Motor neuron (in vitro differentiated cells): Measurements from ENCODE around the gene TLE6. TPM values are rescaled to one million over a fixed set of nuclear protein-coding genes. Genes with fewer than 3 reads are reported as not detected.
A peak's percentile ranks its signal among the peaks of the same experiment; 100 is the strongest.
"Not testable (repeated sequence)": the region's sequence is repeated elsewhere in the genome, so short reads cannot be mapped to it uniquely, and the experiment has no call there.

Experiments
- ATAC-seq, 8 experiments: fragments of 200-7000 bp; cut with Tn5 transposase; replicated peaks in 6 of 8; 2 replicates each; pipeline ENCODE4 v1.8.0; 2021; ENCODE audit warnings: mild to moderate bottlenecking in 8 of 8, moderate library complexity in 8 of 8
- H3K27ac ChIP-seq, 2 donors: fragments of 250-450 bp; sonication (Bioruptor Pico); 2 replicates each; pipeline ENCODE4 v1.9.0; 2021; ENCODE audit warnings: antibody characterized with exemption in 2 of 2, mild to moderate bottlenecking in 2 of 2, moderate library complexity in 1 of 2
- H3K4me1 ChIP-seq, 2 donors: fragments of 250-450 bp; sonication (Bioruptor Pico); replicated peaks in 1 of 2; 2 replicates each; pipeline ENCODE4 v1.6.1; 2021; ENCODE audit warnings: antibody characterized with exemption in 2 of 2, mild to moderate bottlenecking in 2 of 2, moderate library complexity in 1 of 2
- H3K4me3 ChIP-seq, 5 donors: fragments of 250-450 bp; sonication (Bioruptor Pico); 2 replicates each; pipeline ENCODE4 v1.9.0; 2021; ENCODE audit warnings: antibody characterized with exemption in 5 of 5, mild to moderate bottlenecking in 5 of 5, moderate library complexity in 4 of 5
- WGBS, 10 experiments: fragments of 450-650 bp; shearing (Covaris generic); methylation state at CpG; one replicate each; pipeline ENCODE4 v1.0.0; 2022; 5-methylcytosine and 5-hydroxymethylcytosine counted together
- in situ Hi-C, 9 experiments: fragments of 400-800 bp; cut with MboI; loops; one replicate each; pipeline ENCODE4 v1.15.0; 2021; ENCODE audit warnings: low sequenced_read_pairs in 9 of 9, low pct_unique_long_range_greater_than_20kb in 2 of 9; ENCODE audit not compliant: unreplicated experiment in 9 of 9
- total RNA-seq, 8 experiments: library from RNA; unstranded; fragments of 300-600 nt; gene quantifications; 2 replicates each; pipeline versions ENCODE4 v1.2.3 to v1.2.4, GENCODE V29; 2022

TLE6 gene
- total RNA-seq, 8 experiments from 2014 or later: 0.18 to 3.9 (median 0.81) TPM; not detected in 1

DNA sequence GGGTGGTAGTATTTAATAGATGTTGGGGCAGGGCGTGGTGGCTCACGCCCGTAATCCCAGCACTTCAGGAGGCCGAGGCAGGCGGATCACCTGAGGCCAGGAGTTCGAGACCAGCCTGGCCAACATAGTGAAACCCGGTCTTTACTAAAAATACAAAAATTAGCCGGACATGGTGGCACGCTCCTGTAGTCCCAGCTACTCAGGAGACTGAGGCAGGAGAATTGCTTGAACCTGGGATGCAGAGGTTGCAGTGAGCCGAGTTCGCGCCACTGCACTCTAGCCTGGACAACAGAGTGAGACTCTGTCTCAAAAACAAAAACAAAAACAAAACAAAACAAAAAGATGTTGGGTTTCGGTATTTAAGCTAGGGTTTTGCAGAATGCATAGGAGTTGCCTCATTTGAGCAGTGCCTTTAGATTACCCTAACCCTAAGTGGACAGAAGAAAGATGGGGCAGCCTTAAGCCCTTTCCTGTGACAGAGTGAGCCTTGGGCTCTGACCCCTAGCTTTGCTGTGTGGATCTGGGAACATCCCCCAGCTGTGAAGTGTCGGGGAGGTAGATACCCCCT, 59.7 kb downstream of the TLE6 start:
- H3K27ac ChIP-seq, ATAC-seq, in situ Hi-C loops, H3K4me3 ChIP-seq: not testable (repeated sequence)
- 72 to 100% (median 82%) methylated on average over 1 to 7 of the region's 14 CpGs; no CpG with 5 or more reads in 3 of the 10 experiments for WGBS, 10 experiments
- peaks cover 5 to 17% of the 10 kb centered on the region in 2 donors for H3K4me1 ChIP-seq

DNA sequence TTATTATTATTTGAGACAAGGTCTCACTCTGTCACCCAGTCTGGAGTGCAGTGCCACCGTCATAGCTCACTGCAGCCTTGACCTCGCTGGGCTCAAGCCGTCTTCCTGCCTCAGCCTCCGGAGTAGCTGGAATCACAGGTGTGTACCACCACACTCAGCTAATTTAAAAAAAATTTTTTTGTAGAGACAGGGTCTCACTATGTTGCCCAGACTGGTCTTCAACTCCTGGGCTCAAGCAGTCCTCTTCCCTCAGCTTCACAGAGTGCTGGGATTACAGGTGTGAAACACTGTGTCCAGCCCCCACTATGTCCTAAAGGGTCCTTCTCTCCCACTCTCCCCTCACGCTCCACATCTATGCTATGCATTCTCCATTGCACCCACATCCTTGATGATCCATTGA, 60.9 kb downstream of the TLE6 start:
- Histone ChIP-seq H3K4me3 (no peak overlapping the region), H3K27ac (no peak overlapping the region), H3K4me1 (peaks cover 11 to 24% of the 10 kb centered on the region in 2 donors)
- ATAC-seq: no peak
- 50 to 85% (median 75%) methylated on average over 1 to 4 of the region's 5 CpGs; no CpG with 5 or more reads in 5 of the 10 experiments for WGBS, 10 experiments
- in situ Hi-C loops: no loop called here

DNA sequence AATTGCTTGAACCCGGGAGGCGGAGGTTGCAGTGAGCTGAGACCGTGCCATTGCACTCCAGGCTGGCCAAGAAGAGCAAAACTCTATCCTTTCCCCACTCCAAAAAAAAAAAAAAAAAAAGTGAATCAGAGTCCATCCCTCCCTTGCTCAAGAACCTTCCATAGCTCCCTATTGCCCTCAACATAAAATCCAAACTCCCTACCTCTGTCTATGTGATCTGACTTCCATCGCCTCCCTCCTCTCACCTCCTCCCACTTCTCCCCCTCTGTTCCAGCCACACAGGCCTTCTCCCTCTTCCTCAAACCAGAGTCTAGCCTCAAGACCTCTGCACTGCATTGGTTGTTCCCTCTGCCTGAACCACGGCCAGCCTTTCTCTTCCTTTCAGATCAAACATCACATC, 61.8 kb downstream of the TLE6 start:
- WGBS, 10 experiments: 49 to 100% (median 63%) methylated on average over 1 to 3 of the region's 5 CpGs; no CpG with 5 or more reads in 3 of the 10 experiments
- no peak overlapping the region for H3K27ac ChIP-seq
- H3K4me3 ChIP-seq: no peak overlapping the region
- in situ Hi-C loops: no loop called here
- peaks cover 11 to 24% of the 10 kb centered on the region in 2 donors for H3K4me1 ChIP-seq
- no peak for ATAC-seq

DNA sequence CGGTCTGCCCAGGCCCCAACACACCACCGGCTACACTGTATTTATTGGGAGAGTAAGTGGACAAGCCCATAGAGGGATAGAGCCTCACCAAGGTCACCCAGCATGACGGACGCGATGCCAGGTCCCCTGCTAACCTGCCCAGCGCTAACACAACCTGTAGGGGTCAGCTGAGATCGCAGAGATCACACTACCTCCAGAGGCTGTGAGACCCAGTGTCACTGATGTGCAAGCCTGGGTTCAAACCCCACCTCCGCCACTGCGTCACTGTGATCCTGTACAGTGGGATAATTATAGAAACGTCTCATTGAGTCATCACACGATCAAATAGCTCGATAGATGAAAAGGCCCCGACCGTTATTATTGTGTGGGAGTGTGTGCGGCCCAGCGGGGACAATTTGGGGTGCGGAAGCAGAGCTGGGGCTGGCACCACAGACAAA, 62.3 kb downstream of the TLE6 start:
- WGBS, 10 experiments: 34 to 87% (median 71%) methylated on average over 1 to 10 of the region's 17 CpGs; no CpG with 5 or more reads in 1 of the 10 experiments
- Histone ChIP-seq H3K4me1 (peaks cover 9 to 18% of the 10 kb centered on the region in 2 donors), H3K27ac (no peak overlapping the region), H3K4me3 (no peak overlapping the region)
- no peak for ATAC-seq
- in situ Hi-C loops: no loop called here

DNA sequence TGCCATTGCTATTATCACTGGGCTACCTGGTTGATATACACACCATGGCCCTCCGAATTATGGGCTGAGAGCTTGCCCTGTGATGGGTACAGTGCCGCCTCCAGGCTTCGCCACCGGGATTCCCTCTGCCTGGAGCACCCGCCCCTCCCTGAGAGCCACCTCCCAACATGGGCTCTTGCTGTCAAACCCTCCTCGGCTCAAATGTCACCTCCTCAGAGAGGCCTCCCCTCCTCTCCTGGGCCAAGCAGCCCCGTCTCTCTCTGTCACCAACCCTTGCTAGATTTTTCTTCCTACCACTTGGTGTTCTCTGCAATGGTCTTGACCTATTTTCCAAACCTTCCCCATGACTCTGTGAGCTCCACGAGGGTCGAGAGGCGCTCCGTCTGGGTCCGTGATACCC, 64.0 kb downstream of the TLE6 start:
- H3K27ac ChIP-seq: no peak overlapping the region
- H3K4me1 ChIP-seq: peaks cover 8 to 23% of the 10 kb centered on the region in 2 donors
- WGBS, 10 experiments: 10 to 100% (median 62%) methylated on average over 1 to 7 of the region's 12 CpGs; no CpG with 5 or more reads in 3 of the 10 experiments
- in situ Hi-C loops: no loop called here
- no peak for ATAC-seq
- no peak overlapping the region for H3K4me3 ChIP-seq

DNA sequence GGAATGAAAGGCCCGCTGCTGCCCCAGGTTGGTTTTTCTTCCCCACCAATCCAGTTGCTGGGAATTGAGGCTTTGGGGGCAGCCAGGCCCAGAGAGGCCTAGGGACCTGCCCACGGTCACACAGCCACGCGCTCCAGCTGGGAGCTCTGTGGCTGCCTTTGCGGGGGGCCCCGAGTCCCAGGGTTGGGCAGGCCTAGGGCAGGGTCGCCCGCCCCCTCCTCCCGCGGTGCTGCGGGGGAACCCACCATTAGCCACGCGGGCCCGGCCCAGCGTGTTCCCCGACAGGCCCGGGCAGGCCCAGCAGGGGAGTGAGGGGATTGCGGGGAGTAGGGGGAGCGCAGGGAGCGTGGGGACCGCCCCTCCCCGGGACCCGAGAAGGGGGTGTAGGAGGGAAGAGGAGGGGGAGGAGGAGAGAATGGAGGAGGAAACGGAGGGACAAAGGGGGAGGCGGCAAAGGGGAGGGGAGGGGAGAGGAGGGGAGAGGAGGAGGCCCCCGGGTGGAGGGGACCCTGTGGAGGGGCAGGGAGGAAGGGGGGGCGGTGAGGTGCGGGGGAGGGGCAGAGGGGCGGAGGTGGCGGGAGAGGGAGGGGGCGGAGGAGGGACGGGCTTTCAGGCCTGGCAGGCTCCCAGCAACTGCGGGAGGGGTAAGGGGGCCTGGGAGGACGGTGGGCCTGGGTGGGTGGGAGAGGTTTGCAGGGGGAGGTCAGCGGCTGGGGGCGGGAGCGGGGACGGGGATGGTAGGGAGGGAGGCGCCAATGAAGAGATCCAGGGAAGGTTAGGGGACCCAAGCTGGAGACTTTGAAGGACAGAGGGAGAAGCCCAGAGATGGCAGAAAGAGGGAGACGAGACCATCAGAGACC, 64.6 kb downstream of the TLE6 start:
- H3K27ac ChIP-seq: peak overlapping the region in 1 of 2 donors; percentile 4

DNA sequence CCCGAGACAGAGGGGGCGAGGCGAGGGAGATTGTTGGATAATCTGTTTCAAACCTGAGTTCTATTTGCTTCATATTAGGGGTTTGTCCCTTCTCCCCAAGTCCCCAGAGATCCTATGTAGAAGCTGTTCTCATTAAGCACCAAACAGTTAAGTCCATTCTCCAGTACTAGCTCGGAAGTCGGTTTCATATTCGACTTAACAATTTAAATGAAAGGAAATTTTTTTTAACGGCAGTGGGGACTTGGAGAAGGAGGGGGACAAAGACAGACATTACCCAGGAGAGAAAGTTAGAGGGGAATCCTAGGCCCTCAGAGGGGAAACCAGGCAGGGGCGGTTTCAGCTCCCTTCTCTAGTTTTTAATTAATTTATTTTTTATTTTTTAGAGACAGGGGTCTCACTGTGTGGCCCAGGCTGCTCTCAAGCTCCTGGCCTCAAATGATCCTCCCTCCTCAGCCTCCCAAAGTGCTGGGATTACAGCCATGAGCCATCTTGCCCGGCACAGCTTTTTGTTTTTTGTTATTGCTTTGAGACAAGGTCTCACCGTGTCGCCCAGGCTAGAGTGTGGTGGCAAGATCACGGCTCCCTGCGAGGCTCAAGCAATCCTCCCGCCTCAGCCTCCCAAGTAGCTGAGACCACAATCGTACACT, 65.4 kb downstream of the TLE6 start:
- in situ Hi-C loops: no loop called here
- Histone ChIP-seq H3K27ac (peak overlapping the region in 1 of 2 donors; percentile 4), H3K4me1 (peaks cover 17 to 30% of the 10 kb centered on the region in 2 donors), H3K4me3 (no peak overlapping the region)
- peak in 1 of 8 experiments; percentile 2 for ATAC-seq
- 7 to 83% (median 20%) methylated on average over 1 to 8 of the region's 15 CpGs; no CpG with 5 or more reads in 1 of the 10 experiments for WGBS, 10 experiments

More for the DNA sequence above, 64.6 kb downstream of the TLE6 start:
- in situ Hi-C loops: no loop called here
- ATAC-seq: peak in 5 of 8 experiments; percentile 34 to 54 (median 51)
- Histone ChIP-seq H3K4me1 (peaks cover 12 to 24% of the 10 kb centered on the region in 2 donors), H3K4me3 (no peak overlapping the region)
- 67 to 80% methylated on average over 1 of the region's 40 CpGs; no CpG with 5 or more reads in 8 of the 10 experiments for WGBS, 10 experiments

Other genes with a start within 250 kb of the TLE6 start
- gene SLC39A3, start 237.5 kb upstream of the TLE6 start, total RNA-seq: 10 to 100 TPM; 13.7 to 33.4 (median 26.4) TPM
- 10 to 100 TPM; 29.5 to 85.5 (median 68.5) TPM for gene SGTA, start 194.3 kb upstream of the TLE6 start, total RNA-seq
- 100 to 1,000 TPM in 1 of 8 experiments, 10 to 100 TPM in 7; 27.5 to 108 (median 41.7) TPM for gene THOP1, start 192.1 kb upstream of the TLE6 start, total RNA-seq
- gene ZNF554, start 157.7 kb upstream of the TLE6 start, total RNA-seq: 10 to 100 TPM in 2 of 8 experiments, 1 to 10 TPM in 6; 2.1 to 10.7 (median 7.7) TPM
- 10 to 100 TPM in 4 of 8 experiments, 1 to 10 TPM in 4; 1.1 to 11.6 (median 8.7) TPM for gene ZNF555, start 136.1 kb upstream of the TLE6 start, total RNA-seq
- 1 to 10 TPM in 1 of 8 experiments, under 1 TPM in 7; 0.07 to 1.1 (median 0.17) TPM for gene ZNF556, start 110.2 kb upstream of the TLE6 start, total RNA-seq
- 10 to 100 TPM in 2 of 8 experiments, 1 to 10 TPM in 6; 3.3 to 11.6 (median 8.4) TPM for gene ZNF57, start 76.6 kb upstream of the TLE6 start, total RNA-seq
- gene ZNF77, start 32.6 kb upstream of the TLE6 start, total RNA-seq: 1 to 10 TPM; 1.7 to 9.9 (median 7.7) TPM
- gene TLE2, start 51.7 kb downstream of the TLE6 start, total RNA-seq: 10 to 100 TPM in 1 of 8 experiments, 1 to 10 TPM in 3, under 1 TPM in 2, not detected in 2; 0.13 to 11.8 (median 4.4) TPM
- 100 to 1,000 TPM; 105 to 286 (median 141) TPM for gene TLE5, start 84.9 kb downstream of the TLE6 start, total RNA-seq
- gene GNA11, start 116.8 kb downstream of the TLE6 start, total RNA-seq: 10 to 100 TPM; 10.1 to 36.7 (median 26.6) TPM
- gene GNA15, start 158.5 kb downstream of the TLE6 start, total RNA-seq: 1 to 10 TPM in 1 of 8 experiments, under 1 TPM in 3, not detected in 4; 0.22 to 1.3 (median 0.46) TPM
- gene S1PR4, start 201.2 kb downstream of the TLE6 start, total RNA-seq: under 1 TPM in 4 of 8 experiments, not detected in 4; 0.13 to 0.45 (median 0.27) TPM
- 10 to 100 TPM; 11.0 to 77.7 (median 26.3) TPM for gene NCLN, start 208.4 kb downstream of the TLE6 start, total RNA-seq
- gene CELF5, start 247.1 kb downstream of the TLE6 start, total RNA-seq: 10 to 100 TPM in 5 of 8 experiments, under 1 TPM in 3; 0.18 to 29.9 (median 18.0) TPM